ENCODE results near the gene TIMM22.

- TF ChIP-seq EZH2 (IDR thresholded peaks at IDR 0.05), result no peak
- TF ChIP-seq POLR2AphosphoS5 (IDR thresholded peaks at IDR 0.05; ENCODE audit: borderline replicate concordance, low read depth, low read length), result no peak
Observed at GRCh38 chr17:1013729-1014090, 16.8 kb downstream of the TIMM22 start.
